ENCODE data around the gene NTSR1.

NTSR1 gene

GRCh38 chr20:62696434-62696957 is 12.1 kb upstream of the NTSR1 start:
- Histone ChIP-seq H3K79me2 (ENCODE audit: insufficient read depth, low read depth) (no peaks in the 10 kb centered on the region), H3K9ac (no peak overlapping the region), H3K36me3 (ENCODE audit: insufficient read depth) (no peaks in the 10 kb centered on the region), H3K4me1 (ENCODE audit: low read depth, poor library complexity, severe bottlenecking) (no peaks in the 10 kb centered on the region), H4K20me1 (ENCODE audit: insufficient read depth) (no peaks in the 10 kb centered on the region), H3K27ac (no peak overlapping the region), H3K4me3 (IDR thresholded peaks at IDR 0.05; ENCODE audit: insufficient read depth, low read depth, low read length) (no peak overlapping the region), H2AFZ (ENCODE audit: low read depth) (no peak overlapping the region), H3K27me3 (ENCODE audit: insufficient read depth, low read depth) (peaks cover 98% of the 10 kb centered on the region), H3K4me2 (no peak overlapping the region)
- TF ChIP-seq CTCF (conservative IDR thresholded peaks at IDR 0.05; ENCODE audit: low read depth, low read length) = no peak

DNA sequence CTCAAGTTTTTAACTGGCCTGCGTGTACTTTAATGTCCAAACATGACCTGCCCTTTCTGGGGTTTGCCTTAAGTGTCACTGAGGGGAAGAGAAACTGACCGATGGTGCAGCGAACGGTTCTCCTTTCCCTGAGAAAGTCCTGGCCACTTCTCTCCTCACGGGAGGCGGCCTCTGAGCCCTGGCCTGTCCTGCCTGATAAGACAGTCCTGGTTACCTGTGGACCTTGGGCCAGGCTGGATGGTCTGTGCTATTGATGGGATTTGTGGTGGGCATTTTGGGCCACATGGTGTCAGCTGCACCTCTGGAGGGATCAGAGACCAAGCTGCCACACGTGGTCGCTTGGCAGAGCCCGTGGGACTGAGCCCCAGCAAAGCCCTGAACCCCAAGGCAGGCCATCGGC is 11.6 kb upstream of the NTSR1 start:
- H3K9ac ChIP-seq = no peak overlapping the region
- H3K36me3 ChIP-seq (ENCODE audit: insufficient read depth) = no peaks in the 10 kb centered on the region
- peaks cover 97% of the 10 kb centered on the region for H3K27me3 ChIP-seq (ENCODE audit: insufficient read depth, low read depth)
- H3K4me2 ChIP-seq = no peak overlapping the region
- H3K27ac ChIP-seq = no peak overlapping the region
- H2AFZ ChIP-seq (ENCODE audit: low read depth) = no peak overlapping the region
- H3K79me2 ChIP-seq (ENCODE audit: insufficient read depth, low read depth) = no peaks in the 10 kb centered on the region
- H3K4me1 ChIP-seq (ENCODE audit: low read depth, poor library complexity, severe bottlenecking) = no peaks in the 10 kb centered on the region
- H3K4me3 ChIP-seq (IDR thresholded peaks at IDR 0.05; ENCODE audit: insufficient read depth, low read depth, low read length) = no peak overlapping the region
- TF ChIP-seq CTCF (conservative IDR thresholded peaks at IDR 0.05; ENCODE audit: low read depth, low read length) = no peak
- H4K20me1 ChIP-seq (ENCODE audit: insufficient read depth) = no peaks in the 10 kb centered on the region

DNA sequence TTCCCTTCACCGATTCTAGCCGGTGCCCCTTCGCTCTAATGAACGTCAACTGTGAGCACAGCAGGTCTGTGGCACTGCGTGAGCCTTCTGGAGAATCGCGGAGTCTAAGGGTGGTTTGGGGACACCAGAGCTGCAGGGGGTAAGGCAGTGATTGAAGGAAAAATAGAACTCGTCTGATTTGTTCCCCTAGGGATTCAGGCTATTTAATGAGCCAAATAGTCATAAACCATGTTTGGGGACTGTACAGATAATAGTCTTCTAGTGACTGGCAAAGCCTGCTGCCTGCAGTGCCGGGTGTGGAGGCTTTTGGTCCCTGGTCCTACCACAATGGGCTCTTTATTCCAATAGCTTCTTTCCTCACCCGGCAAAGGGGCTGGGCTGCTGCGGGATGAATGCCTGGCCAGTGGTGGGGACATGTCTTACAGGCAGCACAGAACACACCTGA is 11.1 kb upstream of the NTSR1 start:
- no peak overlapping the region for H3K4me3 ChIP-seq (IDR thresholded peaks at IDR 0.05; ENCODE audit: insufficient read depth, low read depth, low read length)
- no peak overlapping the region for H3K27ac ChIP-seq
- no peaks in the 10 kb centered on the region for H3K4me1 ChIP-seq (ENCODE audit: low read depth, poor library complexity, severe bottlenecking)
- H4K20me1 ChIP-seq (ENCODE audit: insufficient read depth) = no peaks in the 10 kb centered on the region
- no peak overlapping the region for H3K9ac ChIP-seq
- no peak overlapping the region for H2AFZ ChIP-seq (ENCODE audit: low read depth)
- peaks cover 97% of the 10 kb centered on the region for H3K27me3 ChIP-seq (ENCODE audit: insufficient read depth, low read depth)
- H3K36me3 ChIP-seq (ENCODE audit: insufficient read depth) = no peaks in the 10 kb centered on the region
- H3K79me2 ChIP-seq (ENCODE audit: insufficient read depth, low read depth) = no peaks in the 10 kb centered on the region
- no peak overlapping the region for H3K4me2 ChIP-seq
- no peak for TF ChIP-seq CTCF (conservative IDR thresholded peaks at IDR 0.05; ENCODE audit: low read depth, low read length)

- Histone ChIP-seq H3K4me1 (ENCODE audit: low read depth, poor library complexity, severe bottlenecking) (no peaks in the 10 kb centered on the region), H3K79me2 (ENCODE audit: insufficient read depth, low read depth) (no peaks in the 10 kb centered on the region), H3K4me2 (no peak overlapping the region), H3K27ac (no peak overlapping the region), H3K36me3 (ENCODE audit: insufficient read depth) (no peaks in the 10 kb centered on the region), H3K4me3 (IDR thresholded peaks at IDR 0.05; ENCODE audit: insufficient read depth, low read depth, low read length) (no peak overlapping the region), H3K9ac (no peak overlapping the region), H2AFZ (ENCODE audit: low read depth) (no peak overlapping the region), H3K27me3 (ENCODE audit: insufficient read depth, low read depth) (peaks cover 97% of the 10 kb centered on the region), H4K20me1 (ENCODE audit: insufficient read depth) (no peaks in the 10 kb centered on the region)
- no peak for TF ChIP-seq CTCF (conservative IDR thresholded peaks at IDR 0.05; ENCODE audit: low read depth, low read length)
Measured at GRCh38 chr20:62698231-62698630, 10.4 kb upstream of the NTSR1 start.
